Adrenal gland (tissue), 12 donors: ENCODE results near the gene RAD51C. TPM values are rescaled to one million over a fixed set of nuclear protein-coding genes. Genes with fewer than 3 reads are reported as not detected.

Experiments used
- DNase-seq, 7 donors: peaks; one replicate each; pipeline ENCODE4 v3.0.0-alpha.2; 2019 to 2020
- H3K27ac ChIP-seq, 5 donors: fragments of 200-600 bp; sonication (generic) in 4 of 5; 1 replicate in 3 of 5; 2 replicates in 2 of 5; pipeline versions ENCODE4 v1.5.1 to v1.8.0; 2016 to 2020; ENCODE audit warnings: mild to moderate bottlenecking in 1 of 5
- H3K27me3 ChIP-seq: fragments of 200-600 bp; 2 replicates; pipeline ENCODE4 v1.8.0; 2021
- H3K36me3 ChIP-seq, 2 donors: fragments of 200-600 bp; replicated peaks in 1 of 2; 1 replicate in 1 of 2; 2 replicates in 1 of 2; pipeline versions ENCODE4 v1.5.1 to v1.8.0; 2018 to 2022
- H3K4me1 ChIP-seq, 2 donors: fragments of 200-600 bp; replicated peaks in 1 of 2; 1 replicate in 1 of 2; 2 replicates in 1 of 2; pipeline versions ENCODE4 v1.5.1 to v1.8.0; 2018 to 2021
- H3K4me3 ChIP-seq, 4 donors: fragments of 200-600 bp; sonication (generic) in 3 of 4; one replicate each; pipeline ENCODE4 v1.5.1; 2016 to 2018
- H3K9me3 ChIP-seq, 3 donors: fragments of 200-600 bp; sonication (generic) in 1 of 3; replicated peaks in 1 of 3; 1 replicate in 2 of 3; 2 replicates in 1 of 3; pipeline versions ENCODE4 v1.5.1 to v1.8.0; 2016 to 2021
- POLR2A ChIP-seq, 2 donors: fragments of 450-650 bp; IDR thresholded peaks; one replicate each; pipeline ENCODE4 v1.6.1; 2017; ENCODE audit warnings: antibody characterized with exemption in 2 of 2, mild to moderate bottlenecking in 2 of 2, moderate library complexity in 1 of 2
- WGBS, 4 donors: extraction: QIAGEN DNeasy Blood & Tissue Kit in 2 of 4; methylation state at CpG; one replicate each; pipeline versions ENCODE4 v1.1.5 to v1.1.7; 2013 to 2017; 5-methylcytosine and 5-hydroxymethylcytosine counted together
- intact Hi-C, 2 donors: fragments of 100-400 bp; cut with DNase I; formaldehyde crosslinking; loops; one replicate each; pipeline versions ENCODE4 v1.14.1 to v1.15.0; 2022 to 2023
- polyA plus RNA-seq, 3 donors: library from polyadenylated mRNA; stranded (reverse); fragments of 200-250 nt in 2 of 3; fragments of 350-450 nt in 1 of 3; fragmentation: Illumina TruSeq in 1 of 3; extraction: RNeasy Lipid Tissue Mini Kit (QIAGEN cat#74804) in 1 of 3; gene quantifications; one replicate each; pipeline ENCODE4 v1.2.3, GENCODE V29; 2013 to 2014
- small RNA-seq, 2 donors: library from RNA; depleted of rRNA; stranded (forward); fragments of <200 nt; gene quantifications; one replicate each; pipeline ENCODE3, GENCODE V24; 2016
- total RNA-seq, 9 donors: library from RNA; depleted of rRNA in 4 of 9; stranded (reverse); fragments of >200 nt in 4 of 9; fragments of 120-200 nt in 1 of 9; fragmentation: NEBNext Ultra II Directional in 1 of 9; extraction: Animal tissue kit (Norgen Biotek cat#: 25700) in 1 of 9; gene quantifications; one replicate each; pipeline versions ENCODE4 v1.1.0 to v1.2.4, GENCODE V29; 2013 to 2023
- TF ChIP-seq, protein P1 (sequence below), 6 experiments: fragments of 450-650 bp in 4 of 6; fragments of 200-600 bp in 2 of 6; sonication (generic) in 1 of 6; IDR thresholded peaks; 1 replicate in 5 of 6; 2 replicates in 1 of 6; pipeline versions ENCODE4 v1.5.1 to v1.8.0; 2016 to 2021; ENCODE audit warnings: antibody characterized with exemption in 6 of 6, mild to moderate bottlenecking in 2 of 6, moderate library complexity in 1 of 6
- donor health status: healthy with polysubstance abuse.
- donor health status: Bipolar disorder and iron deficiency.
- donor health status: DM: yes; HTN: yes; CAD: no.
- donor health status: DM: no; HTN: no; CAD: no.
- donor health status: DM: no; HTN: no; CAD: no.
- donor health status: DM: yes; HTN: yes; CAD: no.

RAD51C gene
- total and polyA plus RNA-seq, 12 donors, result 11.7 to 60.2 (median 30.7) TPM

DNA sequence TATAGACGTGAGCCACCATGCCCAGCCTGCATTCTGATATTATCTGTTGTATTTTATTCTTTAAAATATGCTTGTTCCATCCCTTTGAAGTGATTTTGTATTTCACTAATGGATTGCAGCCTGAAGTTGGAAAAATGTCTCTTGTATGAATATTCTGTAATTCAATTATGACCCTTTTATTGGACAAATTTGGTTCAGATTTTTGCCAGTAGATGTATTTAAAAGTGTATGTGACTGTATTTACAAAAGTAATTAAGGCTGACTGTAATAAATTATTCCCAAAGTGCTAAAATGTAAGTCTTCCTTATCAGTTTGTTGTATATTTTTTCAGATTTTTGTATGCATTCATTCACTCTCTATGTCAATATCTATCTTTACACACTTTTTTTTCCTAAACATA is 87.0 kb downstream of the RAD51C start:
- Histone ChIP-seq H3K4me3 (no peak overlapping the region), H3K9me3 (no peaks in the 10 kb centered on the region), H3K27me3 (no peaks in the 10 kb centered on the region), H3K27ac (no peak overlapping the region), H3K4me1 (no peaks in the 10 kb centered on the region), H3K36me3 (no peaks in the 10 kb centered on the region)
- no peak for DNase-seq
- TF ChIP-seq, protein P1, sequence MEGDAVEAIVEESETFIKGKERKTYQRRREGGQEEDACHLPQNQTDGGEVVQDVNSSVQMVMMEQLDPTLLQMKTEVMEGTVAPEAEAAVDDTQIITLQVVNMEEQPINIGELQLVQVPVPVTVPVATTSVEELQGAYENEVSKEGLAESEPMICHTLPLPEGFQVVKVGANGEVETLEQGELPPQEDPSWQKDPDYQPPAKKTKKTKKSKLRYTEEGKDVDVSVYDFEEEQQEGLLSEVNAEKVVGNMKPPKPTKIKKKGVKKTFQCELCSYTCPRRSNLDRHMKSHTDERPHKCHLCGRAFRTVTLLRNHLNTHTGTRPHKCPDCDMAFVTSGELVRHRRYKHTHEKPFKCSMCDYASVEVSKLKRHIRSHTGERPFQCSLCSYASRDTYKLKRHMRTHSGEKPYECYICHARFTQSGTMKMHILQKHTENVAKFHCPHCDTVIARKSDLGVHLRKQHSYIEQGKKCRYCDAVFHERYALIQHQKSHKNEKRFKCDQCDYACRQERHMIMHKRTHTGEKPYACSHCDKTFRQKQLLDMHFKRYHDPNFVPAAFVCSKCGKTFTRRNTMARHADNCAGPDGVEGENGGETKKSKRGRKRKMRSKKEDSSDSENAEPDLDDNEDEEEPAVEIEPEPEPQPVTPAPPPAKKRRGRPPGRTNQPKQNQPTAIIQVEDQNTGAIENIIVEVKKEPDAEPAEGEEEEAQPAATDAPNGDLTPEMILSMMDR (IDR thresholded peaks at IDR 0.05), result no peak
- TF ChIP-seq POLR2A (IDR thresholded peaks at IDR 0.05), result no peak
- WGBS, 4 donors, result 60 to 75% (median 72%) methylated on average over 1 of the region's 1 CpG
- intact Hi-C loops, result no loop called here

DNA sequence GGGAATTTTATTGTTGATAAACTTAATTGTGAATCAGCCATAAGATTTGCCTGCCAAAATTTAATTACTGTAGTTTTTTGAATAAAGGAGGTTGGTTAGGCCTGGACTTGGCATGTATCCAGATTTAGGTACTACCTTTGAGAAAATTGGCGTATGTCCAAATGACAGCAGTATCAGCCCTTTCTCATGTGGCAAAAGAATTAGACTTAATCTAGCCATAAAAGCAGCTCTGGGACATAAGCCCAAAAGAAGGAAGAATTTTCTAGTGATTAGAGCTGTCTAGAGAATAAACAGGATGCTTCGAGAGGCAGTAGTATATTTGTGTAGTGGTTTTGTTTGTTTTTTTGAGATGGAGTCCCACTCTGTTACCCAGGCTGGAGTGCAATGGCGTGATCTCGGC is 91.0 kb downstream of the RAD51C start:
- WGBS, 4 donors, result 62 to 76% (median 69%) methylated on average over 4 of the region's 4 CpGs
- Histone ChIP-seq H3K36me3 (no peaks in the 10 kb centered on the region), H3K27ac (no peak overlapping the region), H3K27me3 (no peaks in the 10 kb centered on the region), H3K4me1 (peaks cover 11 to 16% of the 10 kb centered on the region in 2 donors), H3K9me3 (no peaks in the 10 kb centered on the region), H3K4me3 (no peak overlapping the region)
- intact Hi-C loops, result no loop called here
- TF ChIP-seq, protein P1 (IDR thresholded peaks at IDR 0.05), result no peak
- TF ChIP-seq POLR2A (IDR thresholded peaks at IDR 0.05), result no peak
- DNase-seq, result no peak

DNA sequence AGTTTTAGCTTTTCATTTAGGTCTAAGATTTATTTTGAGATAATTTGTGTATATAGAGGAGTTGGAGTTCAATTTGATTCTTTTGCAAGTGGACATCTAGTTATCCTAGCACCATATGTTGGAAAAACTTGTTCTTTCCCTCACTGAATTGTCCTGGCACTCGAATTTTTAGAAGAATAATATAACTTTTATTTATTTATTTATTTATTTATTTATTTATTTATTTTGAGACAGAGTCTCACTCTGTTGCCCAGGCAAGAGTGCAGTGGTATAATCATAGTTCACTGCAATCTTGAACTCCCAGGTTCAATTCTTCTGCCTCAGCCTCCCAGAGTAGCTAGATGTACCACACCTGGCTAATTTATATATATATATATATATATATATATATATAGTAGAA is 92.7 kb downstream of the RAD51C start:
- no peaks in the 10 kb centered on the region for H3K36me3 ChIP-seq
- 67 to 81% (median 71%) methylated on average over 1 of the region's 1 CpG for WGBS, 4 donors

More for the DNA sequence above, 92.7 kb downstream of the RAD51C start:
- no peak for DNase-seq
- no peaks in the 10 kb centered on the region for H3K9me3 ChIP-seq
- H3K4me1 ChIP-seq, result peaks cover 13 to 16% of the 10 kb centered on the region in 2 donors
- H3K4me3 ChIP-seq, result no peak overlapping the region
- TF ChIP-seq POLR2A (IDR thresholded peaks at IDR 0.05), result no peak
- TF ChIP-seq, protein P1 (IDR thresholded peaks at IDR 0.05), result no peak
- H3K27me3 ChIP-seq, result no peaks in the 10 kb centered on the region
- no peak overlapping the region for H3K27ac ChIP-seq
- intact Hi-C loops, result no loop called here

Small RNA genes lying within 50 kb of the gene (small RNA-seq; reads per million reads assigned to genes)
- gene AC011195.1 (0 reads per million in 2 donors), gene AC025521.1 (0 reads per million in 2 donors), gene RF00017 (0 reads per million in 2 donors), gene RNU1-108P (0 reads per million in 2 donors), gene RNU1-52P (0 to 0.17 reads per million in 2 donors), gene RNU1-85P (0 reads per million in 2 donors)

Other genes with a start within 250 kb of the RAD51C start
- under 1 TPM in 1 of 9 donors, not detected in 8; 0.11 TPM for gene HSF5, start 204.2 kb upstream of the RAD51C start, total RNA-seq
- under 1 TPM; 0.03 to 0.08 (median 0.04) TPM for gene HSF5, start 204.2 kb upstream of the RAD51C start, polyA plus RNA-seq
- 10 to 100 TPM; 36.4 to 85.2 (median 44.9) TPM for gene MTMR4, start 178.0 kb upstream of the RAD51C start, total RNA-seq
- gene MTMR4, start 178.0 kb upstream of the RAD51C start, polyA plus RNA-seq, result 10 to 100 TPM; 11.4 to 43.1 (median 17.0) TPM
- under 1 TPM in 8 of 9 donors, not detected in 1; 0.10 to 0.72 (median 0.26) TPM for gene TEX14, start 557 bp upstream of the RAD51C start, total RNA-seq
- gene TEX14, start 557 bp upstream of the RAD51C start, polyA plus RNA-seq, result under 1 TPM; 0.24 to 0.97 (median 0.81) TPM
- gene PPM1E, start 63.3 kb downstream of the RAD51C start, total RNA-seq, result 10 to 100 TPM in 7 of 9 donors, 1 to 10 TPM in 2; 7.3 to 22.7 (median 13.2) TPM
- gene PPM1E, start 63.3 kb downstream of the RAD51C start, polyA plus RNA-seq, result 10 to 100 TPM in 1 of 3 donors, 1 to 10 TPM in 2; 1.8 to 11.8 (median 2.6) TPM